Measurements from ENCODE around the gene CIAO2B.
"Not testable (repeated sequence)": the region's sequence is repeated elsewhere in the genome, so short reads cannot be mapped to it uniquely, and the experiment has no call there.

Gene CIAO2B

DNA sequence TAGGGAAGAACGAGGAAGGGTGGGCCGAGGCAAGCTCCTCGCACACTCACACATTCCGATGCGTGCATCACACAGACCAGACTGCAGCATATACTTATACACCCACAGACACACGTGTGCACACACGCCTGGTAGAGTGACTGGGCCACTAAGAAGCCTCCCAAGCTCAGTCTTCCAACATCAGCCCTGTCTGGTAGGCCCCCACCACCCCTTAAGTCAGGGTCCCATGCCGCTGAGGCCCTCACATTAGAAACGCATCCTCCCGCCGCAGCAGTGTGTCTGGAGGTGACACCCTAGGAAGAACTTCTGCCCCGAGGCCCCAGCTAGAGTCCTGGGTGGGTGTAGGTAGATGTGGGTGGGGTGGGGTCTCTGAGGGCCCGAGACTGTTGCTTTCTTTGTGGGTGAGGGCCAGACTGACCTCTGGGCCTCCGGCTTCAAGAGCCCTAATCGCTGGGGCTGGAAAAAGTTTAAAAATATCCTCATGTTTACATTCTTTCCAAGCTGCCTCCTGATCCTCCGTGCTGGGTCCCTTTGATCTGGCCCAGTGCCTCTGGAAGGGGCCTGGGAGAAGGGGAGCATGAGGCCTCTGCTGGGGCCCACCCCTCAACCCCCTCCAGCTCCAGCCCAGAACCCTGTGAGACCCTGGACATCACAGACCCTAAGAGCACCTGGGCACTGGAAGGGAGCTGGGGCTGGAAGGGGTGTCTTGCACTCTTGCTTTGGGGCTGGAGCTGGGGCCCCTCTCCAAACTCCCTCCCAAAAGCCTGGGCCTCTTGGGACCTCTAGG lies 29.2 kb downstream of the CIAO2B start:
- no peak for DNase-seq (ENCODE audit: low read depth in 2 of 3, low spot score in 2 of 3)

DNA sequence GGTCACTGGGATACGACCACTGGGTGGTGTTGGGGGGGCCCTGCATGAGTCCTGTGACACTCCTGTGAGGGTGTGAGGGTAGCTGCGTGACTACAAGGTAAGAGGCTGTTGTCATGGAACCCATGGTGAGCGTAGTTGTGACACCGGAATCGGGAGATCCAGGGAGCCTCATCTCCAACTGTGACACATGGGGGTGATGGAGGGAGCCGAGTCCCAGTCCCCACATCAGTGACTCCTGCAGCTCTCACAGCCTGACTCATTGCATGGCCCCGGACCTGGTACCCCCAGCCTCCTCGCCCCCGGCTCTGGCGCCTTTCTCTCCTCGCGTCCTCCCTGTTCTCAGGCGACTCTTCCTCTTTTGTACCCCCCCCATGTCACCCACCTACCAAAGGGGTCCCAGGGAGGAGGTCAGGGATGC lies 29.8 kb downstream of the CIAO2B start:
- DNase-seq (ENCODE audit: low read depth in 2 of 3, low spot score in 2 of 3) = no peak

DNA sequence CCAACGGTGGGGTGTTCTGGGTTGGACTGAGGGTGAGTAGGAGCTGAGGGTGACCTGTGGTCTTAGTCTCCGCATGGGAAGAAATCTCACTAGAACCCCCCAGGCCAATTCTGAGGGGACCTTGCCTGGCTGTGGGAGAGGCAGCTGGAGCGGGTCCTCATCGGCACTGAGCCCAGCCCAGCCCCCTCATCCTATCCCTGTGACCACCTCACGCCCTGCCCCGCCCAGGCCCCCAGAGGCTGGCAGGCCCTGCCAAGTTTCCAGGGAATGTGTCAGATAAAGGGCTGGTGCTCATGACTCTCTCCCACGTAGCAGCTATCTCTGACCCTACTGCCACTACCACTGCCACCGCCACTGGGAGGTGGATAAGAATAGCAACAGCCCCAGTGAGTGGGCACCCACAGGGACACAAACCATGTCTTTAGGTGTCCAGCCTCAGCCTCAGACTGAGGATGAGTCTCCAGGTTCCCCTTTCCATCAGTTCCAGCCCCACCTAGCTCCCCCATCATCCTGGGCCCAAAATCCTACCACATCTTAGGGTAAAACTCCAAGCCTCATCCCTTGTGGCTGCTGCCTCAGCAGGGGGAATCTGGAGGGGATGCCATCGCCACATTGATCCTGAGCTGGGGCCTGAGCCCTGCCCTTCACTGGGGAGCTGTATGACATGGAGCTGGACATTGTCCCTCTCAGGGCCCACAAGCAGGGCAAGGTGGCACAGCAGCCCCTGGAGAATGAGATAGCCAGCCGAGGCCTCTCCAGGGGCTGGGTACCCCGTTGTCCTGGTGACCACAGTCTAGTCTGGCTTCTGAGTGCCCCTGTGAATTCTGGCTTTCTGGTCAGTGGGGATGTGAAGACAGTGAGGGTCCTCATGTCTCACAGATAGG lies 30.4 kb downstream of the CIAO2B start:
- no peak for DNase-seq (ENCODE audit: low read depth in 2 of 3, low spot score in 2 of 3)

DNA sequence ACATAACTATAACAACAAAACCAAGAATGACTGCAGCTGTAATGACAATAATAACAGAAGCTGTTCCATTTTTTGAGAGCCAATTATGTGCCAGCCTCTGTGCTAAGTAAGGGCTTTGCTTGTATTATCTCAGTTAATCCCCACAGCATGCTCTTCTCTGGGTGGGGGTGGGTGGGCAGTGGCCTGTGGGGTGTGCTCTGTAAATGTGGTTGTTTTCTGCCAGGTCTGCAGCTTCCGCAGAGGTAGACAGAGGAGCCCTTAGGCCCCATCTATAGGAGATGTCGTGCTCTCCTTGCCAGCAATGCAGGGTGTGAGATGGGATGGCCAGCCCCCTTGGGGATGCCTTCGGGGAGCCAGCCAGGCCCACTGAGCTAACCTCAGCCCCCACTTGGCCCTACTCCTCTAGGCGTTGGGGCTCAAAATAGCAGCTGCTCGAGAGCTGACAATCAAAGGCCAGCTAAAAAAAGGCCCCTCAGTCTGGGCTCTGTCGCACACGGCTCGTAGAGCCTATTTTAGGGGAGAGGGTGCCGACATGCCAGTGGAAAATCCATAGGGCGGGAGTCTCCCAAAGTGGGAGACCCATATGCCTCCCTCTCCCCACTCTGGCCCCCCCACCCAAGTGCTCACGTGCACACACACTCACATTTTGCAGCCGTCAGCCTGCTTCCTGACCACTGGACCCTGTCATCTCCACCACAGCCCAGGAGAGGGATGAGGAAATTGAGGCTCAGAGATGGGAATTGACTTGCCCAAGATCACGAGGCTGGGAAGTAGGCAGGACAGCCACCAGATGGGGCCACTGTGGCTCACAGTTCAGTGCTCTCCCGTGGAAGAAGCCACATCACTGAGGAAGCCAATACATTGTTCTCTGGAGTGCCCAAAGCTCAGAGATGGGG lies 31.3 kb downstream of the CIAO2B start:
- no peak for DNase-seq (ENCODE audit: low read depth in 2 of 3, low spot score in 2 of 3)

DNA sequence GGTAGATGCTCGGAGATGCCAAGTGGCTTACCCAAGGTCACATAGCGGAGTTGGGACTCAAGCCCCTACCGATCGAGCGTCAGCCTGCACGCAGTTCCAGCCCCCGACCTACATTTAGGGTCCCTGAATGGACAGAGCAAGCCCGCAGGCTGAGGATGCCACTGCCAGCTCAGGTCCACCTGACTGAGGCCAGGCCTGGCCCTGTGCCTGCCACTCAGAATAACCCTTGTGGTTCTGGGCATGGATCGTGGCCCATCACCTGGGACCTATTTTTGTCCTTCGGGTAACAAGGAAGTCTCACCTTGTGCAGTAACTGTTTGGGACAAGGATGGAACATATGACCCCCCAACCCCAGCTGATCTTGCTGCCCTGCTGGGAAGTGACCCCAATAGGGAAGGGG lies 32.6 kb downstream of the CIAO2B start:
- DNase-seq (ENCODE audit: low read depth in 2 of 3, low spot score in 2 of 3) = no peak

DNA sequence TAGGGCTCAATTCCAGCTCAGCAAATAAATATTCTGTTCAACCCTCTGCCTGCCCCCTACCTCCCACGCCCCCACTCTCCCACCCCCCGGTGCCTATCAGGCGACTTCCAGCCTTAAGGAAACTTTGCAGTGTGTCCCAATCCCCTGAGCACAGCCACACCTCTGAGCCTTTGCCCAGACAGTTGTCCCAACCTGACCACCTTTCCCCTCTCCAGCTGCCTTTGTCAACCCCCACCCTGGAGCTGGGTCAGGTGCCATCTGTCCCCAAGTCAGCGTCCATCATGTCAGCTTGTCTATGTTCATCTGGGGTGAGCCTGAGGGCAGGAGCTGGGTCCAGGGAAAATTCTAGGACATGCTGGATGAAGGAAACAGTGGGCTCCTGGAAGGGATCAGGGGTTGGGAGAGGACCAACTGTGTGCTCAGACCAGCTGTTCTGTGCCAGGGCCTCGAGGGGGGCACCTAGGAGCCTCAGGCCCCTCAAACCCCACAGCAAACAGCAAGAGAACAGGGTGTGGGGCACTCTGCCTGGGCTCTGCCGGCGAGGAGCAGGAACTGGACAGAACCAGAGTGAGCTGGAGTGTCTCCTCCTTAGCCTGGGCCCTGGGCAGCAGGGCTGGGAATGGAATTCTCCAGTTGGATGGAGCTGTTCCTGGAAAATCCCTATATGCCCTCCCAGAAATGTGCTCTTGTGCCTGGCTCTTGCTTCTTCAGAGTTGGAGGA lies 33.3 kb downstream of the CIAO2B start:
- DNase-seq (ENCODE audit: low read depth in 2 of 3, low spot score in 2 of 3) = no peak

DNA sequence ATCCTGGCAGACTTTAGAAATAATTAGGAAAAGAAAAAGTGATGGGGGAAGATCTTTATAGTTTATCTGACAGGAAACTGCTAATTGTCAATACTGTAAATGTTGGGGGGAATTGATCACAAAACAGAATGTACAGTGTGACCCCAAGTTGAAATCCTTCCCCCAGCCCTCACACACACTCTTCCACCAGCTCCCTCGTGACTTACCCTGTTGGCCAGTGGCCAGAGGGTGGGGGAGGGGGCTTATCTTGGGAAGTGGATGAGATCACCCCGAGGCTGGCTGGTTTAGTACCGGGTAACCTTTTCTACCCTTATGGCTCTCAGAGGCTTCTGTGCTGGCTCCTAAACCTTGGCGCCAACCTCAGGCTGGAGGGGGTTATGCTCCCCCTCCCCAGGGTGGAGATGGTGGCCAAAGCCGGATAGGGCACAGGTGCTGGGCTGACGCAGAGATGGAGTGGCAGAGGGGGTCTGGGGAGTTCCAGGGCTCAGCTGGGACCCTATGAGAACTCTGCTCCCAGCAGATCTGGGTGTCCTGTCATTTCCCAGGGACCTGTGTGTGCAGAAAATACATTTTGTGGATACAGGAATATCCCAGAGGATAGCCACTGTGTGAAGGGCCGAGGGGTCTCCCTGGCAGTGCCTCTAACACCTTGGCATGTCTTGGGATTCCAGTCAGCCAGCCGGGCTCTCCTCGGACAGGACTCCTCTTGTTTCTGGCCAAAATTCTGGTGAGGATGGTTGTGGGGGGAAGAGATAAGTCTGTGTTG lies 34.1 kb downstream of the CIAO2B start:
- no peak for DNase-seq (ENCODE audit: low read depth in 2 of 3, low spot score in 2 of 3)

DNA sequence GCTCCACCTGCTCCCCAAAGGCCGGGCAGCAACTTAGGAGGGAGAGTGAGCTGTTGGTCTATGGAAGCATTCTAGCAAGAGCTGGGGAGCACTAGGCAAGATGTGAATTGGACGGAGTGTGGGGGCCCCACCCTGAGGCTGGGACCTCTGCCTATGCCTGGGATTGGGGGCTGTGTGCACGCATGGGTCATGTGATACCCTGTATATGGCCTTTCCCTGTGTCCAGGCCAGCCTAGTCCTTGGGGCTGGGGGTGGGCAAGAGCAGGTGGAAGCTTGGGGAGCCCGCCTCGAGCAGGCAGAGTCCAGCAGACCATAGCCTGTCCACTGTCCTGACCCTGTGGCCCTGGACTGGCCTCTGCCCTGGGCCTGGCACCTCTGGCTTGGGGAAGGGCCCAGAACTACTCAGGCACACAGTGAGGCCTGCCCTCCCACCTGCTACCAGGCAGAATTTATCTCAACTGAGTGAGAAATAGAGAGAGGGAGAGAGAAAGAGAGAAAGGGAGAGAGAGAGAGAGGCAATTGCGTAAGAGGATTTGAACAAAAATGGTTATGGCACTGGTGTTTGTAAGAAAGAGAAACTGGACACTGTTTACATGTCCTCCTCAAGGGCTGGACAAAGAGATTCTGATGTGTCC lies 34.8 kb downstream of the CIAO2B start:
- DNase-seq (ENCODE audit: low read depth in 2 of 3, low spot score in 2 of 3) = no peak

DNA sequence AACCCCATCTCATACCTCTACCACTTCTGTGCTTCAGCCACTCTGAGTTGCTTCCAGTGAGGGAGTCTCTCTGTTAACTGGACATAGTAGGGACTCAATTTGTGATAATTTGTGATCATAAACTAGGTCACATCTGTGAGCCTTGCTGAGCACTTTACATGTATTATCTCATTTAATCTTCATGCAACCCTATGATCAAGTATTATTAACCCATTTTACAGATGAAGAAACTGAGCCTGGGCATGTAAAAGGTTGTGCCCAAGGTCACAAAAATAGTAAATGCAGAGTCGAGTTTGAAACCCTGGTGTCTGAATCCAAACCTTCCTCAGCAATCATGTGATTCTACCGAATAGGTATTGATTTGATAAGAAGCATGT lies 35.3 kb downstream of the CIAO2B start:
- no peak for DNase-seq (ENCODE audit: low read depth in 2 of 3, low spot score in 2 of 3)

DNA sequence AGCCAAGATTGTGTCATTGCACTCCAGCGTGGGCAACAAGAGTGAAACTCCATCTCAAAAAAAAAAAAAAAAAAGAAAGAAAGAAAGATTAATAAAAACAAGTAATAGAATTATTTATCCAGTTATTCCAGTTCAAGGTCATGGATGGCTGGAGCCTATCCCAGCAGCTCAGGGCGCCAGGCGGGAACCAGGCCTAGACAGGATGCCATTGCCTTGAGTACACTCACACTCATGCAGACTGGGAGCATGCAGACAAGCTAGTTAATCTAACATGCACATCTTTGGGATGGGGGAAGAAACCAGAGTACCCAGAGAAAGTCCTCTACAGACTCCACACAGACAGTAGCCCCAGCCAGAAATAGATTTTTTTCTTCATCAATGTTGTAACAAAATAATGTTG lies 36.0 kb downstream of the CIAO2B start:
- DNase-seq (ENCODE audit: low read depth in 2 of 3, low spot score in 2 of 3) = no peak

DNA sequence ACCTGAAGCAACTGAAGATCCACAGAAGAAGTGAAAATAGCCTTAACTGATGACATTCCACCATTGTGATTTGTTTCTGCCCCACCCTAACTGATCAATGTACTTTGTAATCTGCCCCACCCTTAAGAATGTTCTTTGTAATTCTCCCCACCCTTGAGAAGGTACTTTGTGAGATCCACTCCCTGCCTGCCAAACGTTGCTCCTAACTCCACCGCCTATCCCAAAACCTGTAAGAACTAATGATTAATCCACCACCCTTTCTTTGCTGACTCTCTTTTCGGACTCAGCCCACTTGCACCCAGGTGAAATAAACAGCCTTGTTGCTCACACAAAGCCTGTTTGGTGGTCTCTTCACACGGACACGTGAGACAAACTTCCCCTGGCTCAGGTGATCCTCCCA lies 37.5 kb downstream of the CIAO2B start:
- not testable (repeated sequence) for DNase-seq (ENCODE audit: low read depth in 2 of 3, low spot score in 2 of 3)

DNA sequence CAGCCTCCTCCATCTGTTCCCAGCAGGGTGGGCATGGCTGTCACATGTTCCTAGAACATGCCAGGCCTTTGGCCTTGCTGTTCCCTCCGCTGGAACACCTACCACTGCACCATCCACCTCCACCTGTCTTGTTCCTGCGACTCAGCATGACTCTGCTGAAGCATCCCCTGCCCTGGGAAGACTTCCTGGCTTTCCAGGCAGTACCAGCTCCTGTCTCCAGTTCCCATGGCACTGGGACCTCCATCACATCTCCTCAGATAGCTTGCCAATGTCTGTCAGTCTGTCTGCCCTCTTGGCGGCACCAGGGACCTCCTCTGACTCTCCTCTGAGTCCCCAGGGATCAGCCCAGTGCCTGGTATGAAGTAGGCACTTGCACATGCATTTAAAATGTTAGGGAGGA lies 38.2 kb downstream of the CIAO2B start:
- DNase-seq (ENCODE audit: low read depth in 2 of 3, low spot score in 2 of 3) = no peak

DNA sequence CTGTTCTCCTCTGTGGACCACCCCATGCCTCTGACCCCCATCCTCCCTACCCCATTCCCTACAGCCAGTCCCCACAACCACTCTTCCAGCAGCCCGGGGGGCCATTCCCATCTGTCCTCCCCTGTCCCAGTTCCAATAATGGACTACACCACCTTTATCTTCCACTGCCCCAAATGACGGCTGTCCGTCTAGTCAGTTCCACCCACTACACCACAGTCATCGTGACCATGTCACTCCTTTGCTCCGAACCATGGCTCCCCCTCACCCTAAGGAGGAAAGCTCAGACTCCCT lies 38.6 kb downstream of the CIAO2B start:
- DNase-seq (ENCODE audit: low read depth in 2 of 3, low spot score in 2 of 3) = no peak

DNA sequence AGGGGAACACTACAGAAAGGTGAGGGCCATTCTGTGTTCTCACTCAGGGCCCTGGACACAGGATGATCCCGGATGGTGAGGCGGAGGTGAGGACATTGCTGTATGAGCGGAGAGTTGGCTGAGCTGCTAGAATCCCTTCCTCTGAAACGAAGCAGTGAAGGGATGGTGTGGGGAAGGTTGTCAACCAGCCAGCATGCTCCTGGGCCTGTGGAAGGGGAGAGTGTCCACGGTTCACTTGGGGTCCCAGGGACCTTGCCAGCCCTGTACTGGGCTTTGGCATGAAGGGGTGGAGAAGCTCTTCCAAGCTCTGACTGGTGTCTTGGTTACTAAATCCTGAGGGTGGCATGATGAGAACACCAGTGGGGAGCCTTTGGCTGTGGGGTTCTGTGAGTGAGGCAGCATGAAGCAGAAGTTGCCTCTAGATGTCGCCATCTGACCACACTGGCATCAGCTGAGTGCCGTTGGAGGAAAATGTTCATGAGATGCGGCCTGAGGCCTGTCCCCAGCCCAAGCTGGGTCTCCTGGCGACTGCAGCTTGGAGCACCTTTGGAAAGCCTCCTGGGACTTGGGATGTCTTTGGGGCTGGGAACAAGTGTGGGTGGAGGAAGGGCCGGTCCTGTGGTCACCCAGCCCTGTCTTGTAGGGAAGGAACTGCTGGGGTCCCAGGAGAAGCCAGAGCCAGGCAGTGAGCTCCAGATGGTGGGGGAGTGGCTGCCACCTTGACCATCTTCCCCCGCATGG lies 39.1 kb downstream of the CIAO2B start:
- DNase-seq (ENCODE audit: low read depth in 2 of 3, low spot score in 2 of 3) = no peak

DNA sequence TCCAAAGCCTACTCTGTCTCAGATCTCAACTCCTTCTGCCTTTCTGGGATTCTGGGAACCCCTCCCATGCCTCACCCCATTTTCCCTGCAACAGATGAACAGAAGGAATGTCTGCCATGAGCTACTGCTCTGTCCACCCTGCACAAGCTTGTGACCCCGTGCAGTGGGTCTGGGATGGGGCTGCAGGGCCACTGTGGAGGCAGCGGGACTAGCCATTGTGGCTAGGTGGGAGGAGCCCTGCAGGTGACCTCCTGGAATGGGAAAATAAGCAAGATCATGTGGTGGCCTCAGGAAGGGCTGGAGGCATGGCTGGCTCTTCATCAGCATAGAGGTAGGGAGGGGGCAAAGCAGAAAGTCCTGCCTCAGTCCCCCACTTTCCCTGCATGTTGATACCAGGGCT lies 40.1 kb downstream of the CIAO2B start:
- DNase-seq (ENCODE audit: low read depth in 2 of 3, low spot score in 2 of 3) = no peak

DNA sequence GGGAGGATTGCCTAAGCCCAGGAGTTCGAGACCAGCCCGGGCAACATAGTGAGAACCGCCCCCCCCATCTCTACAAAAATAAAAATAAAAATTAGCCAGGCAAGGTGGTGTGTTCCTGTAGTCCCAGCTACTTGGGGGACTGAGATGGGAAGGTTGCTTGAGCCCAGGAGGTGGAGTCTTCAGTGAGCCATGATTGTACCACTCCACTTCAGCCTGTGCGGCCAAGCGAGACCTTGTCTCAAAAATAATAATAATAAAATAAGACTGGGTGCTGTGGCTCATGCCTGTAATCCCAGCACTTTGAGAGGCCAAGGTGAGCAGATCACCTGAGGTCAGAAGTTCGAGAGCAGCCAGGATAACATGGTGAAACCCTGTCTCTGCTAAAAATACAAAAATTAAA lies 42.4 kb downstream of the CIAO2B start:
- no peak for DNase-seq (ENCODE audit: low read depth in 2 of 3, low spot score in 2 of 3)

DNA sequence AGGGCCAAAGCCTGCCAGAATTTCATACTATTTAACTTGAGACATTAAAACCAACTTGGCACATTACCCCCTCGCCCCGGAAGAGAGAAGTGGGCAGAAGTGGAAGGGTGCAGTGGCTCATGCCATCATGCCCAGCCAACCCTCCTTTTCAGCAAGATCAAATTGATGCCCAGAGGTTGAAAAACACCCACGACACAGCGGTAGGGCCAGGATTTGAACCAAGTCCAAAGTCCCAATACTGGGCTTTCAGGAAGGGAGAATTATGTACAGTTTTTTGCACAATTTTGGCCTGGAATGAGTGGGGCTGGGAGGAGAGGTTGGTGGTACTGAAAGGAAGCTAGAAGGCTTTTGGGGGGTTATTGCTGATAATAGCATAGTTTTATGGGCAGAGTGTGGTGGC lies 42.8 kb downstream of the CIAO2B start:
- no peak for DNase-seq (ENCODE audit: low read depth in 2 of 3, low spot score in 2 of 3)

DNA sequence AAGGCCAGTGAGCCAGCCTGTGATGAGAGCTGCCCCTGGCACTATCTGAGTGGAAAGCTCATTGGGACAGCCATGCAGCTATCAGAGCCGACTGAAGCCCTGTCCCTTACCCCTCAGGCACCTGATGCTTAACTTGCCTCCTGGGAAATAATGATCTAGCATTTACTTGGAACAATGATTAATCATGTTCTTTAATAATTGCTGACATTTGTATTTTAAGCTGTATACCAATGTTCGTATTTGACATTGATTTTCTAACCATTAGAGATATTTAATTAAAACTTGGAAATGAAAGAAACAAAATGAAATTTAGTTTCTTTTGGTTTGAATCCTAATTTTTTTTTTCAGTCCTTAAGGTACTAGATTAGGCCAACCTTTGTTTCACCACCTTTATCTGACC lies 43.4 kb downstream of the CIAO2B start:
- no peak for DNase-seq (ENCODE audit: low read depth in 2 of 3, low spot score in 2 of 3)

DNA sequence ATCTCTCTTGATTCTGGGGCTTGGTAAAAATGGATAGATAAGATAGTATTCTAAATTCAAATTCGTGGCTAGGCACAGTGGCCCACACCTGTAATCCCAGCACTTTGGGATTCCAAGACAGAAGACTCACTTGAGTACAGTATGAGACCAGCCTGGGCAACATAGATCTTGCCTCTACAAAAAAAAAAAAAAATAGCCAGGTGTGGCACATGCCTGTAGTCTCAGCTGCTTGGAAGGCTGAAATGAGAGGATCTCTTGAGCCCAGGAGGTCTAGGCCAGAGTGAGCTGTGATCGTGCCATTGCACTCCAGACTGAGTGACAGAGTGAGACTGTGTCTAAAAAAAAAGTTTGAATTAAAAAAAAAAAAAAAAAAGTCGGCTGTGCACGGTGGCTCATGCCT lies 44.6 kb downstream of the CIAO2B start:
- DNase-seq (ENCODE audit: low read depth in 2 of 3, low spot score in 2 of 3) = no peak

All from activated CD8-positive, alpha-beta memory T cell treated with anti-CD3 and anti-CD28 coated beads for 48 hours (primary cell).